HepG2 (cell line): Measurements from ENCODE around the gene OR5B12. TPM values are rescaled to one million over a fixed set of nuclear protein-coding genes. Genes with fewer than 3 reads are reported as not detected.

Experiments
- ATAC-seq: fragments of 200-7000 bp; cut with Tn5 transposase; 3 replicates; pipeline ENCODE4 v1.9.1; 2020; ENCODE audit warnings: mild to moderate bottlenecking, moderate library complexity
- BruUV-seq: library from RNA; stranded (reverse); fragments of 400-500 nt; replicated peaks from 2 replicates; lab custom pipeline; 2021; lab: Mats Ljungman, UMichigan
- CTCF ChIA-PET: fragments of 300-600 bp; formaldehyde crosslinking; extraction: SDS; loops from one replicate; lab custom pipeline; 2021; ENCODE audit warnings: low total read pairs, inconsistent platforms, low intra/inter-chr PET ratio; lab: Yijun Ruan, JAX
- POLR2A ChIA-PET: fragments of 350-600 bp; sonication (Branson Sonifier 250); formaldehyde crosslinking; loops from one replicate; lab custom pipeline; 2020; ENCODE audit warnings: antibody characterized with exemption, inconsistent platforms; lab: Yijun Ruan, JAX
- DNase-seq: peaks from one replicate; pipeline ENCODE4 v3.0.0-alpha.2; 2015; ENCODE audit warnings: low spot score
- FAIRE-seq: peaks from 3 replicates; lab custom pipeline; 2011; peaks lifted over from hg19 to GRCh38; lab: Jason Lieb, UNC
- H2AFZ ChIP-seq: one replicate; pipeline ENCODE4 v1.6.1; 2011; ENCODE audit warnings: low read length, inconsistent platforms
- H3K27ac ChIP-seq: fragments of 300-600 bp; 3 replicates; pipeline ENCODE4 v1.8.0; 2011; ENCODE audit warnings: mixed run types, mild to moderate bottlenecking, mixed read lengths, low read length, inconsistent platforms; ENCODE audit not compliant: insufficient read depth; ENCODE audit errors: extremely low read length
- H3K27me3 ChIP-seq, 2 experiments: fragments of 200-600 bp in 1 of 2; 2 replicates in 1 of 2; 3 replicates in 1 of 2; pipeline versions ENCODE4 v1.6.0 to v1.8.0; 2011; ENCODE audit warnings: low read length in 2 of 2, mild to moderate bottlenecking in 2 of 2, moderate library complexity in 2 of 2, inconsistent platforms in 1 of 2; ENCODE audit not compliant: insufficient read depth in 2 of 2, control insufficient read depth in 1 of 2
- H3K36me3 ChIP-seq, 2 experiments: fragments of 200-600 bp in 1 of 2; replicated peaks in 1 of 2; 2 replicates in 1 of 2; 3 replicates in 1 of 2; pipeline versions ENCODE4 v1.5.1 to v1.8.0; 2011; ENCODE audit warnings: low read length in 2 of 2, inconsistent platforms in 1 of 2; ENCODE audit not compliant: insufficient read depth in 2 of 2, control insufficient read depth in 1 of 2
- H3K4me1 ChIP-seq: 2 replicates; pipeline ENCODE4 v1.5.1; 2012; ENCODE audit warnings: low read length, inconsistent platforms; ENCODE audit not compliant: insufficient read depth
- H3K4me2 ChIP-seq: 2 replicates; pipeline ENCODE4 v1.6.0; 2011; ENCODE audit warnings: low read depth, low read length, inconsistent platforms
- H3K4me3 ChIP-seq, 3 experiments: fragments of 200-600 bp in 1 of 3; sonication (generic), shearing (Covaris generic) in 1 of 3; replicated peaks in 1 of 3; 2 replicates each; pipeline ENCODE4 v1.5.1; 2011 to 2016; ENCODE audit warnings: low read length in 3 of 3, inconsistent platforms in 2 of 3, low read depth in 2 of 3, mild to moderate bottlenecking in 2 of 3, control low read depth in 1 of 3, mixed read lengths in 1 of 3; ENCODE audit not compliant: insufficient read depth in 1 of 3
- H3K79me2 ChIP-seq: one replicate; pipeline ENCODE4 v1.6.1; 2011; ENCODE audit warnings: low read length, inconsistent platforms; ENCODE audit not compliant: insufficient read depth
- H3K9ac ChIP-seq: 2 replicates; pipeline ENCODE4 v1.6.0; 2011; ENCODE audit warnings: mild to moderate bottlenecking, low read depth, low read length, inconsistent platforms; ENCODE audit not compliant: insufficient read depth
- H3K9me3 ChIP-seq: 2 replicates; pipeline ENCODE4 v1.5.1; 2012; ENCODE audit warnings: mild to moderate bottlenecking, low read length
- H4K20me1 ChIP-seq: 2 replicates; pipeline ENCODE4 v1.6.0; 2011; ENCODE audit warnings: inconsistent platforms, mild to moderate bottlenecking, low read length, moderate library complexity; ENCODE audit not compliant: insufficient read depth
- HNRNPK ChIP-seq: fragments of 200-400 bp; formaldehyde crosslinking; IDR thresholded peaks from 2 replicates; pipeline ENCODE4 v1.6.1; 2018; ENCODE audit warnings: low read length, low read depth, moderate library complexity, mild to moderate bottlenecking; ENCODE audit not compliant: poor library complexity, severe bottlenecking
- MAFF ChIP-seq: IDR thresholded peaks from 2 replicates; pipeline ENCODE4 v1.6.1; 2011; ENCODE audit warnings: low read depth, low read length, improper control_type of control experiment
- MAFK ChIP-seq, 2 experiments: IDR thresholded peaks in 1 of 2; conservative IDR thresholded peaks in 1 of 2; 2 replicates each; pipeline ENCODE4 v1.6.1; 2011; ENCODE audit warnings: improper control_type of control experiment in 2 of 2, low read length in 2 of 2
- ZNF367 ChIP-seq: sonication (generic); formaldehyde crosslinking; IDR thresholded peaks from 2 replicates; pipeline ENCODE4 v1.4.0; 2020; ENCODE audit warnings: missing genetic modification reagents, borderline replicate concordance
- ZNF564 ChIP-seq: sonication (generic); formaldehyde crosslinking; IDR thresholded peaks from 2 replicates; pipeline ENCODE4 v1.8.1; 2023; ENCODE audit warnings: mild to moderate bottlenecking, missing genetic modification reagents
- ZNF839 ChIP-seq: sonication (generic); formaldehyde crosslinking; IDR thresholded peaks from 2 replicates; pipeline ENCODE4 v1.4.0; 2020; ENCODE audit warnings: missing genetic modification reagents, mild to moderate bottlenecking, borderline replicate concordance
- WGBS: methylation state at CpG from one replicate; pipeline ENCODE4 v1.1.6; 2017; ENCODE audit warnings: low lambda C conversion rate; 5-methylcytosine and 5-hydroxymethylcytosine counted together
- in situ Hi-C: cut with HindIII; loops from 2 replicates; pipeline ENCODE4 v1.10.0; 2017; ENCODE audit warnings: low pct_unique_long_range_greater_than_20kb; ENCODE audit not compliant: extremely low pct_ligation_motif_present
- intact Hi-C: fragments of 100-400 bp; cut with micrococcal nuclease; formaldehyde crosslinking; loops from one replicate; pipeline ENCODE4 v1.10.0; 2022; ENCODE audit not compliant: unreplicated experiment
- polyA plus RNA-seq, 8 experiments: library from polyadenylated mRNA; depleted of rRNA in 3 of 8; stranded (reverse) in 7 of 8; unstranded in 1 of 8; fragments of >200 nt; fragmentation: Illumina TruSeq in 4 of 8; extraction: Trizol in 4 of 8; gene quantifications; 2 replicates each; pipeline versions ENCODE4 v1.2.1 to v1.2.3, GENCODE V29; 2011 to 2016; ENCODE audit warnings: low read depth in 4 of 8, missing spikeins in 1 of 8, mixed read lengths in 1 of 8; ENCODE audit not compliant: insufficient read depth in 1 of 8
- total RNA-seq, 5 experiments: library from RNA; depleted of rRNA; stranded (reverse); fragments of >200 nt; fragmentation: Illumina TruSeq; extraction: Trizol; gene quantifications; 2 replicates each; pipeline ENCODE4 v1.2.3, GENCODE V29; 2016; ENCODE audit warnings: low read depth in 1 of 5

The OR5B12 gene
- total and polyA plus RNA-seq, 2 of the 13 experiments (the other 11 are each of a cell fraction or from before 2014, with no cell fraction given) = not detected

GRCh38 chr11:58434217-58434616 lies 7.8 kb downstream of the OR5B12 start:
- H3K9me3 ChIP-seq = no peaks in the 10 kb centered on the region
- ATAC-seq (no peak), FAIRE-seq (no peak), DNase-seq (no peak)
- no peaks in the 10 kb centered on the region for H3K4me1 ChIP-seq
- 22% methylated on average over 3 of the region's 3 CpGs for WGBS
- intact Hi-C loops (no loop called here), in situ Hi-C loops (no loop called here)
- H3K27ac ChIP-seq = no peak overlapping the region
- H4K20me1 ChIP-seq = no peaks in the 10 kb centered on the region
- no peak overlapping the region for H2AFZ ChIP-seq
- no TSS peak for BruUV-seq
- CTCF ChIA-PET = no interaction called here
- no peaks in the 10 kb centered on the region for H3K36me3 ChIP-seq
- no peaks in the 10 kb centered on the region for H3K27me3 ChIP-seq
- no peaks in the 10 kb centered on the region for H3K79me2 ChIP-seq
- H3K9ac ChIP-seq = no peak overlapping the region
- no peak overlapping the region for H3K4me2 ChIP-seq
- no peak for TF ChIP-seq ZNF367 (CRISPR knock-in tag)
- TF ChIP-seq MAFF = peak; percentile 77
- TF ChIP-seq MAFK (conservative IDR thresholded peaks at IDR 0.05 in 1 of 2, IDR thresholded peaks at IDR 0.05 in 1 of 2; ENCODE audit: low read length in 2 of 2) = peak; percentile 77 to 86
- TF ChIP-seq ZNF839 (CRISPR knock-in tag) = no peak
- TF ChIP-seq, all 625 proteins: peak for 2
- POLR2A ChIA-PET = no interaction called here
- H3K4me3 ChIP-seq = no peak overlapping the region

DNA sequence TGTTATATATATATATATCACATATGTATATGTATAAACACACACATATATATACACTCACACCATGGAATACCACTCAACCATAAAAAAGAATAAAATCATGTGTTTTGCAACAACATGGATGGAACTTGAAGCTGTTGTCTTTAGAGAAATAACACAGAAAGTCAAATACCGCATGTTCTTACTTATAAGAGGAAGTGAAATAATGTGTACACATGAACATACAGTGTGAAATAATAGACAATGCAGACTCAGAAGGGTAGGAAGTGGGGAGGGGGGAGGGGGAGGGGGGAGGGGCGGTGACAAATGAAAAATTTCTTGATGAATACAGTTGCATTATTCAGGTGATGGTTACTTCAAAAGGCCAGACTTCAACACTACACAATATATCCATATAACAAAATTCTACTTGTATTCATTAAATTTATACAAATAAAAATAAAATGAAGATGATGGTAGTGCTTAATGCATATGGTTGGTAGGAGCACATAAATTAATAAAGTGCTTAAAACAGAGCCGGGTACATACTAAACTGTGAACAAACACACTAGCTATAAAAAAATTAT lies 8.3 kb downstream of the OR5B12 start:
- intact Hi-C loops = no loop called here
- 17% methylated on average over 3 of the region's 3 CpGs for WGBS
- no peaks in the 10 kb centered on the region for H3K4me1 ChIP-seq
- no peak overlapping the region for H2AFZ ChIP-seq
- H3K4me3 ChIP-seq = no peak overlapping the region
- ChIA-PET POLR2A (no interaction called here), CTCF (no interaction called here)
- DNase-seq (no peak), ATAC-seq (no peak), FAIRE-seq (no peak)
- no peak overlapping the region for H3K4me2 ChIP-seq
- H3K9me3 ChIP-seq = no peaks in the 10 kb centered on the region
- H3K27ac ChIP-seq = no peak overlapping the region
- no peaks in the 10 kb centered on the region for H4K20me1 ChIP-seq
- no TSS peak for BruUV-seq
- TF ChIP-seq HNRNPK (peak; percentile 90), ZNF564 (CRISPR knock-in tag) (no peak)
- H3K9ac ChIP-seq = no peak overlapping the region
- no peaks in the 10 kb centered on the region for H3K36me3 ChIP-seq
- H3K27me3 ChIP-seq = no peaks in the 10 kb centered on the region
- in situ Hi-C loops = no loop called here
- no peaks in the 10 kb centered on the region for H3K79me2 ChIP-seq
